Stimulated activated CD4-positive, alpha-beta T cell treated with anti-CD3 and anti-CD28 coated beads, Interleukin-4, amount 100 ng/mL, for 48 hours (primary cell): ENCODE results near the gene MED26.
A peak's percentile ranks its signal among the peaks of the same experiment; 100 is the strongest.
"Not testable (repeated sequence)": the region's sequence is repeated elsewhere in the genome, so short reads cannot be mapped to it uniquely, and the experiment has no call there.

Experiments used
- DNase-seq, 2 donors: peaks; one replicate each; pipeline ENCODE4 v3.0.0-alpha.2; 2020; ENCODE audit warnings: low read depth in 2 of 2

MED26 gene

GRCh38 chr19:16573925-16574324 is 54.1 kb downstream of the MED26 start:
- DNase-seq = no peak

- DNase-seq = no peak
These were observed 54.7 kb downstream of the MED26 start for GRCh38 chr19:16573296-16573695.

DNA sequence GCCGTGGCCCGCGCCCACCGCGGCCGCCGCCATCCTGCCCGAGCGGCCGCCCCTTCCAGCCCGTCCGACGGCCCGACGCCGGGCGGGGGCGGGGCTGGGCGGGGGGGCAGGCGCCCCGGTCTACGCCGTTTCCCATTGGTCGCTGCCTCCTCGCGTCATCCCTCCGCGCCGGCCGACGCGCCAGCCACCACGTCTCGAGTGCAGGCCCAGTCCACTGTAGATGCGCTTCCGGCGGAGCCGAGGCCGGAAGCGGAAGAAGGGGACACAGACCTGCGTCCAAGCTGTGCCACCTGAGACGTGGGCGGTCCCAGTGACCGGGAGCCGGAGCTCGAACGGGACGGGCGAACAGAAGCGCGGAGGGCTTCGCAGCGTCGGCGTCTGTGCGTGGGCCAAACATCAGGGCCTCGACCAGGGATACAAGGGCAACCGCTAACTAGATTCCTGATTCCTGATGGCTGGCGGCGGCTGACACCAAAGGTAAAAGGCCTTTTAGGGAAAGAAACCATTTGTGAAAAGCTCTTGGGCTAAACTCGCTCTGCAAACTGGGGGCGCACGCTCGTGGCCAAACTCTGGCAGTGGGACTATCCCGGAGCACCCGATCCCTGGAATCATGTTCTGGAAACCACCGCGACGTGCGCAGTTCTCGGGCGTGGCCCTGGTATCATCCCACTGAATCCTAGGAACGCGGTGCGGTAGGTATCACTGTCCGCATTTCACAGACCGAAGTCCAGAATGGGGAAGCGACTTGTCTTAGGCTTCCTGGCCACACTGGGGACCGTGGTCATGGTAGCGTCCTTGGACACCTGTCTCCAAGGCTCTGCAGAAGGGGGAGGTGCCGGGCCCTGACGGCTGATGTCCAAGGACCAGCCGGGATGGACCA is 55.4 kb downstream of the MED26 start, which contains the start of gene SLC35E1:
Gene SLC35E1 (minus strand): TSS at position 84 of the 880 bp plus-strand sequence. CDS start 51 bp downstream, at position 33.
- peak; percentile 87 to 90 for DNase-seq

- no peak for DNase-seq
These were observed 56.1 kb downstream of the MED26 start for GRCh38 chr19:16571822-16572331.

DNA sequence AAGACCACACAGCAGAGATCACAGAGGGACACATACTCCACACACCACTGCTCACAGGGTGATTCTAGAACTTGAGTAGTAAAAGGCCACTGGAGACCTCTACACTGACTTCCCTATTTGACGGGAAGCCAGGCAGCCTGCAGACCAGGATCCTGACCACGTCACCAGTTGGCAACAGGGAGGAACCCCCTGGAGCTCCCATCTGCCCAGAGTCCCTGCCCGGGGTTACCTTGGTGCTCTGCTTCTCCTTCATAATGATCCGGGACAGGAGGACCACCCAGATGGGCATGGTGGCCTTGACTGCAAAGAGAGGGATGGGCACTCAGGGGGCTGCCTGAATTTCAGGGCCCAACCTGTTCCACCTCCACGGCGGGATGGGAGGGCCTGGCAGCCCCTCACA is 56.7 kb downstream of the MED26 start:
- DNase-seq = no peak

DNA sequence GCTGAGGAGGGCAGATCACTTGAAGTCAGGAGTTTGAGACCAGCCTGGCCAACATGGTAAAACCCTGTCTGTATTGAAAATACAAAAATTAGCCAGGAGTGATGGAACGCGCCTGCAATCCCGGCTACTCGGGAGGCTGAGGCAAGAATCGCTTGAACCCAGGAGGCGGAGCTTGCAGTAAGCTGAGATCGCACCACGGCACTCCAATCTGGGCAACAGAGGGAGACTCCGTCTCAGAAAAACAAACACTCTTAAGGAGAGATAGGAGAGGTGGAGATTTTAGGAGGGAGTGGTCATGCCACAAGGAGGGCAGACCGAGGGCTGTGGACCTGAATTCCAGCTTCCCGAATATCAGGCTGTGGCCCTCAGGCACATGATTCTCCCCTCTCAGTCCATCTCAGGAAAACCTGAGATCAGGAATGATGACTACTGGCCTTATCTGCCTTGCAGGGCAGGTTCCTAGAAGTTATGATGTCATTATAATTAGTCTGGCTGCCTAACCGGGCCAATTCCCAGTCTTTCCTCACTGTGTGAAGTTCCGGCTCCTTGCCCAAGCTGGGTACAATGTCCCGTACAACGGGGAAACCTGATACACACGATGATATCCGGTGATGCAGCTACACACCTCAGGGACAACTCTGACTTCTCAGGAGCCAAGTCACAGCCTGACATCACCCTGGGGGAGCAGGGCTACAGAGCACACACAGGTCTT is 58.2 kb downstream of the MED26 start:
- DNase-seq = no peak

DNA sequence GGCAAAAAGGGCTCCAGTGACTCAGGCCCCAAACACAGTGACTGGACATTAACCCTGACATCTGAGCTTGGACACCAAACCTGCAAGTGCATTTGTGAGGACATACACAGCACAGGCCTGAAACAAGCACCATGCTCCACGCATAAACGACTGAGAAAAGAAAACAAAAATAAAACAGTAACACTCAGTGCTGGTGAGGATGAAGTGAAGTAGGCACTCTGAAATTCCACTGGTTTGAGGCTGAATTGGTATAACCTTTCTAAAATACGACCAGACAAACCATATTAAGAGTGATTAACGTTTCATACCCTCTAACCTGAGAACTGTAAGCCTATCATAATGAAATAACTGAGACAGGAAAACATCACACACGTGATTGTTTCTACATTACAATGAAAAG is 61.3 kb downstream of the MED26 start:
- no peak for DNase-seq

- DNase-seq = peak; percentile 47
These were observed 61.8 kb downstream of the MED26 start for GRCh38 chr19:16566161-16566560.

DNA sequence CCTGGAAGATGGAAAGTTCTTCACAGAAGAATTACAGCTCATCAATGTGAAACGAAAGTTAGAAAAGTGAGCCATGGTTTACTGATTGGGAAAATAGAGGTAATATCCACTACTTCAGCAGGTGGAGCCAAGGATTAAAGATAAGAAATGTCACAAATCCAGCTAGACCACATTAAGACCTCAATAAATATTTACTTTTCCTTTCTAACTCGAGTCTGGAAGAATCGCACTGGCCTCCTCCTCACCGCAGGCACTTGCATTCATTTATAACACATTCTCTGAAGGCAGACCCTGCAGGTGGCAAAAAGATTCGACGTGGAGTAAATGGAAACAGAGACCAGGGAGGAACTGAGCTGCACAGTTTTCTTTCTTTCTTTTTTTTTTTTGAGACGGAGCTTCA is 63.2 kb downstream of the MED26 start:
- DNase-seq = no peak

- no peak for DNase-seq
These were observed 65.4 kb downstream of the MED26 start for GRCh38 chr19:16562608-16563025.

GRCh38 chr19:16561382-16561781 is 66.6 kb downstream of the MED26 start:
- DNase-seq = no peak

DNA sequence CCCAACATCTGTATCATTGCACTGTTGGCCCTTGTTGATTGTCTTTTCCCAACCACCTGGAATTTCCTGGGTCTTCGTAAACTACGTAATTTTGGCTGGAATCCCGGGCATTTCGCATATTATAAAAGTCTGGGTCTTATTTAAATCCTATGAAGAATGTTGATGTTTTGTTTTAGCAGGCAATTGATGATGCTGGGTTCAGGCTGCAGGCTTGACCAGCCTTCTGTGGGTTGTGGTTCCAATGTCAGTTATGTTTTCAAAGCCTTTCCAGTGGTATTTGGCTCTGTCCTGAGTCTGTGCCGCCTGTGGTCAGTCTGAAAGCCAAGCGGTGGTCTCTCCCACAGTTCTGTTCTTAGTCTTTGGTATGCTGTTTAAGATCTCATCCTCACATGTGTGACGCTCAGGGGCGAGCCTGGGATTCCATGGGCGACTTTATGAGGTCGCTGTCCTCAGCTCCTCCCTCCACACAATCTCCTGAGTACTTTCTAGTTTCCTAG is 68.2 kb downstream of the MED26 start:
- DNase-seq = no peak

- DNase-seq = no peak
These were observed 73.2 kb downstream of the MED26 start for GRCh38 chr19:16554776-16555175.

- not testable (repeated sequence) for DNase-seq
These were observed 76.1 kb downstream of the MED26 start for GRCh38 chr19:16551902-16552301.

DNA sequence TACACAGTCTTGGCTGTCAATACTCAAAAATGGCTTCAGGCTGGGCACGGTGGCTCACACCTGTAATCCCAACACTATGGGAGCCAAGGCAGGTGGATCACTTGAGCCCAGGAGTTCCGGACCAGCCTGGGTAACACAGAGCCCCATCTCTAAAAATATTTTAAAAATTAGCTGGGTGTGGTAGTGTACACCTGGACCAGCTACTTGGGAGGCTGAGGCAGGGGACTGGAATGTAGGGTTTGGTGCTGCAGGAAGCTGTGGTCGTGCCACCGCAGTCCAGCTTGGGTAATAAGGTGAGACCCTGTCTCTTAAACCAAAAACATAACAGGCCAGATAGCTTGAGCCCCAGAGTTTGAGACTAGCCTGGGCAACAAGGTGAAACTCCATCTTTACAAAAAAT is 79.0 kb downstream of the MED26 start:
- DNase-seq = no peak

DNA sequence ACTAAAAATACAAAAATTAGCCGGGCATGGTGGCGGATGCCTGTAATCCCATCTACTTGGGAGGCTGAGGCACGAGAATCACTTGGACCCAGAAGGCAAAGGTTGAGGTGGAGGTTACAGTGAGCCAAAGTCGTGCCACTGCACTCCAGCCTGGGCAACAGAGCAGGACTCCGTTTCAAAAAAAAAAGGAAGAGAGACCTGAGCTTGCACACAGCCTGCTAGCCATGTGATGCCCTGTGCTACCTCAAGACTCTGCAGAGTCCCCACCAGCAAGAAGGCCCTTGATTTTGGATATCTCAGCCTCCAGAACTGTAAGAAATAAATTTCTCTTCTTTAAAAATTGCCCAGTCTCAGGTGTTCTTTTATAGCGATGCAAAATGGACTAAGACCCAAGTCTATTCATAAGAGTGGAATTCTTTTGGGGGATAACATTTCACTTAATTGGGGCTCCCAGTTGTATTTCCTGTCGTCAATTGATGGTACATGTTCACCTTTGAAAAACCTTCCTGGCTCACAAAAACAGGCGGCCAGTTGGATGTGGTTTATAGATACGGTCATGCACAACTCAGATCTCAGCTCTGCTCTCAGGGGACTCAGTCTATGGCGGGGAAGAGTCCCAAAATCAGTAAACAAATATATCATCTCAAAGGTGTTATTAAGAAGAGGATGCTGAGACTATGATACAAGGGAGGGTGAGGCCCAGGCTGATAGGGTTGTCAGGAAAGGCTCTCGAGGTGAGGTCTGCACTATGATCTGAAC is 83.4 kb downstream of the MED26 start:
- DNase-seq = no peak

- not testable (repeated sequence) for DNase-seq
These were observed 84.3 kb downstream of the MED26 start for GRCh38 chr19:16543734-16544133.

- DNase-seq = no peak
These were observed 85.0 kb downstream of the MED26 start for GRCh38 chr19:16542910-16543472.

GRCh38 chr19:16542045-16542909 is 85.7 kb downstream of the MED26 start, which contains the start of gene CHERP:
Gene CHERP, minus strand, starts transcription at chr19:16542437. Its CDS starts 59 bp downstream, at chr19:16542378.
- DNase-seq = peak; percentile 89 to 92

DNA sequence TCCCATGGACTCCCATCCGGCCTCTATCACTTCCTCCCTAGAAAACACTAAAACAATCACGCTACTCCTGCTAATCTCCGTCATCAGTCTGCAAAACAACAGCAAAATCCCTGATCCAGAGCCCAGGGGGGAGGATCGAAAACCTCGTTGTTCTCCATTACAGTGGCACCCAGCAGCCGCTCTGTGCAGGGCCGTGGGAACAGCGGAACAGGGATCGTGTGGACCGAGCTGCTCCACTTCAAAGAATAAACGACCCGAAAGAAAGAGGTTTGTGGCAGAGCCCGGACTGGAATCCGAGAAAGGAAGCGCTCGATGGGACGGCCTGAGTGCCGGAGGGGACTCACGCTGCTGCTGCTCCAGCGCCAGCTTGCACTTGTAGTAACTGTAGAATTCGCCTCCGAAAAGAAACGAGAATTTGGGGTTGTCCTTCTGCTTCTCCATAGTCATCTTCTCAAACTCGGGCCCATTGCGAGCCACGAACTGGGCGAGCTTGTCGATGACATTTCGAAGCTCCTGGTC is 86.4 kb downstream of the MED26 start:
- DNase-seq = peak in 1 of 2 donors; percentile 17
